ENCODE measurements around the gene CCDC85A.

The CCDC85A gene

GRCh38 chr2:56222481-56222880 lies 38.7 kb downstream of the CCDC85A start:
- ATAC-seq: no peak
- TF ChIP-seq PPARA (CRISPR knock-in tag; IDR thresholded peaks at IDR 0.05; ENCODE audit: borderline replicate concordance): no peak
- no peak for TF ChIP-seq ZNF70 (CRISPR knock-in tag; IDR thresholded peaks at IDR 0.05)
- no peak for TF ChIP-seq ZNF8 (CRISPR knock-in tag; IDR thresholded peaks at IDR 0.05)
- TF ChIP-seq, protein P1, sequence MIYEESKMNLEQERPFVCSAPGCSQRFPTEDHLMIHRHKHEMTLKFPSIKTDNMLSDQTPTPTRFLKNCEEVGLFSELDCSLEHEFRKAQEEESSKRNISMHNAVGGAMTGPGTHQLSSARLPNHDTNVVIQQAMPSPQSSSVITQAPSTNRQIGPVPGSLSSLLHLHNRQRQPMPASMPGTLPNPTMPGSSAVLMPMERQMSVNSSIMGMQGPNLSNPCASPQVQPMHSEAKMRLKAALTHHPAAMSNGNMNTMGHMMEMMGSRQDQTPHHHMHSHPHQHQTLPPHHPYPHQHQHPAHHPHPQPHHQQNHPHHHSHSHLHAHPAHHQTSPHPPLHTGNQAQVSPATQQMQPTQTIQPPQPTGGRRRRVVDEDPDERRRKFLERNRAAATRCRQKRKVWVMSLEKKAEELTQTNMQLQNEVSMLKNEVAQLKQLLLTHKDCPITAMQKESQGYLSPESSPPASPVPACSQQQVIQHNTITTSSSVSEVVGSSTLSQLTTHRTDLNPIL (CRISPR knock-in tag; IDR thresholded peaks at IDR 0.05; ENCODE audit: low read depth): no peak
- TF ChIP-seq GLIS3 (CRISPR knock-in tag; IDR thresholded peaks at IDR 0.05): no peak
- TF ChIP-seq ARNTL (CRISPR knock-in tag; IDR thresholded peaks at IDR 0.05; ENCODE audit: borderline replicate concordance, low read depth): no peak
- no peak for TF ChIP-seq SNAI2 (CRISPR knock-in tag; IDR thresholded peaks at IDR 0.05)
- no peak for TF ChIP-seq BACH2 (CRISPR knock-in tag; IDR thresholded peaks at IDR 0.05; ENCODE audit: borderline replicate concordance)
- TF ChIP-seq ZNF565 (CRISPR knock-in tag; conservative IDR thresholded peaks at IDR 0.05; ENCODE audit: low read depth): no peak

DNA sequence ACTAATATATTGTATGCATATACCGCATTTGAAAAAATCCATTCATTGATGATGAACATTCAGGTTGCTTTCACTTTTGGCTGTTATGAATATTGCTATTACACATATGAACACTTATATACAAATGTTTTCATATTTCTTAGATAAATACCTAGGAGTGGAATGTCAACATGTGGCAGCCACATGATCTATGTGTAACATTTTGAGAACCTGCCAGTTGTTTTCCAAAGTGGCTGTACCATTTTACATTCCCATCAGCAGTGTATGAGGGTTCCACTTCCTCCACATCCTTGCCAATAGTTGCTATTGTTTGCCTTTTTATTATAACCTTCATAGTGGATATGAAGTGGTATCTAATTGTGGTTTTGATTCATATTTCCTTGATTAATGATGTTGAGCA lies 40.5 kb downstream of the CCDC85A start:
- ATAC-seq: no peak; the same call in 2 of the 3 replicates
- no peak for TF ChIP-seq SNAI2 (CRISPR knock-in tag; IDR thresholded peaks at IDR 0.05)
- no peak for TF ChIP-seq POU6F1 (CRISPR knock-in tag; IDR thresholded peaks at IDR 0.05; ENCODE audit: borderline replicate concordance, low read depth)
- TF ChIP-seq ZC3H10 (CRISPR knock-in tag; IDR thresholded peaks at IDR 0.05): no peak
- no peak for TF ChIP-seq ARNTL (CRISPR knock-in tag; IDR thresholded peaks at IDR 0.05; ENCODE audit: borderline replicate concordance, low read depth)
- TF ChIP-seq ZNF8 (CRISPR knock-in tag; IDR thresholded peaks at IDR 0.05): no peak
- TF ChIP-seq, protein P1 (CRISPR knock-in tag; IDR thresholded peaks at IDR 0.05; ENCODE audit: low read depth): no peak
- no peak for TF ChIP-seq BACH2 (CRISPR knock-in tag; IDR thresholded peaks at IDR 0.05; ENCODE audit: borderline replicate concordance)

GRCh38 chr2:56227811-56228210 lies 44.0 kb downstream of the CCDC85A start:
- TF ChIP-seq CSDC2 (CRISPR knock-in tag; IDR thresholded peaks at IDR 0.05): no peak

DNA sequence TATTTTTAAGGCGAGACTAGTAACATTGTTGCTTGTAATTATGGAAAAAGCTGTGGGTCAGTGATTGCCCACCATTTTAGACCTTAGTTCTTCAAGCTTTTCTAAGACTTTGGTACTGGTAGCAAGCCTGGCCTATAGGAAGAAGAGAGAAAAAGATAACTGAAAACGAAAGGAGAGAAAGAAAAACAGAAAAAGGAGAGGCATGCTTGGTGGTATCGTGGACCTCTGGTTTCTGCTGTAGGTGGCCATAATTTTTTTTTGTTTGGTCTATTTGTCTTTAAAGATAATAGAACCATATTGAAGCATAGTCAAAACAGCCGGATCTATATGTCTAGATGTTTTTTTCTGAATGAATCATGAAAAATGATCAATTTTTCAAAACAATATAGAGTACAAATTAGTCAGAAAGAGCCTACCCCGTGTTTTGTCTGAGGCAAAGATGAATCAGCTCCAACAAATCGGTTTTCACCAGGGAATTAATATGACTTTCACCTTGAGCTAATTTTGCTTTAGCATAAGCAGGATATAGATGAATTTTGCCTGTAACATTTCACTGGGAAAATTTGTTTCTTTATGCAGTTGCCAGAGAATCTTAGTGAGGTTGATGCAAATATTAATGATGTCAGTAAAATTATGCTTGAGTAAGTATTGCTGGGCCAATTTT lies 45.7 kb downstream of the CCDC85A start:
- ATAC-seq: no peak
- no peak for TF ChIP-seq GLIS3 (CRISPR knock-in tag; IDR thresholded peaks at IDR 0.05)
- TF ChIP-seq ISL1 (CRISPR knock-in tag; IDR thresholded peaks at IDR 0.05): no peak
- no peak for TF ChIP-seq ZNF565 (CRISPR knock-in tag; conservative IDR thresholded peaks at IDR 0.05; ENCODE audit: low read depth)
- TF ChIP-seq TOX (CRISPR knock-in tag; IDR thresholded peaks at IDR 0.05; ENCODE audit: borderline replicate concordance): no peak
- TF ChIP-seq POU6F1 (CRISPR knock-in tag; IDR thresholded peaks at IDR 0.05; ENCODE audit: borderline replicate concordance, low read depth): no peak
- TF ChIP-seq, protein P2, sequence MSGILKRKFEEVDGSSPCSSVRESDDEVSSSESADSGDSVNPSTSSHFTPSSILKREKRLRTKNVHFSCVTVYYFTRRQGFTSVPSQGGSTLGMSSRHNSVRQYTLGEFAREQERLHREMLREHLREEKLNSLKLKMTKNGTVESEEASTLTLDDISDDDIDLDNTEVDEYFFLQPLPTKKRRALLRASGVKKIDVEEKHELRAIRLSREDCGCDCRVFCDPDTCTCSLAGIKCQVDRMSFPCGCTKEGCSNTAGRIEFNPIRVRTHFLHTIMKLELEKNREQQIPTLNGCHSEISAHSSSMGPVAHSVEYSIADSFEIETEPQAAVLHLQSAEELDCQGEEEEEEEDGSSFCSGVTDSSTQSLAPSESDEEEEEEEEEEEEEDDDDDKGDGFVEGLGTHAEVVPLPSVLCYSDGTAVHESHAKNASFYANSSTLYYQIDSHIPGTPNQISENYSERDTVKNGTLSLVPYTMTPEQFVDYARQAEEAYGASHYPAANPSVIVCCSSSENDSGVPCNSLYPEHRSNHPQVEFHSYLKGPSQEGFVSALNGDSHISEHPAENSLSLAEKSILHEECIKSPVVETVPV (CRISPR knock-in tag; IDR thresholded peaks at IDR 0.05): no peak
- no peak for TF ChIP-seq ZFP30 (CRISPR knock-in tag; IDR thresholded peaks at IDR 0.05)
- no peak for TF ChIP-seq ZFP3 (CRISPR knock-in tag; IDR thresholded peaks at IDR 0.05)
- no peak for TF ChIP-seq RARB (CRISPR knock-in tag; IDR thresholded peaks at IDR 0.05)
- TF ChIP-seq TCF4 (CRISPR knock-in tag; IDR thresholded peaks at IDR 0.05; ENCODE audit: borderline replicate concordance): no peak

More at GRCh38 chr2:56227811-56228210, 44.0 kb downstream of the CCDC85A start:
- ATAC-seq: no peak

Data from SK-N-SH treated with all-trans-retinoic acid at 6 μM for 48 hours (cell line).